Activated CD8-positive, alpha-beta T cell treated with anti-CD3 and anti-CD28 coated beads, Interleukin-2, amount 10 ng/mL, durations not matched to agents 7 days and 5 days (primary cell): ENCODE results near the gene ANKRD33B. TPM values are rescaled to one million over a fixed set of nuclear protein-coding genes. Genes with fewer than 3 reads are reported as not detected.
"Not testable (repeated sequence)": the region's sequence is repeated elsewhere in the genome, so short reads cannot be mapped to it uniquely, and the experiment has no call there.

Experiments used
- ATAC-seq: fragments of 150-1000 bp; cut with Tn5 transposase; one replicate; pipeline ENCODE4 v1.10.0; 2021; ENCODE audit warnings: moderate library complexity
- CTCF ChIA-PET: fragments of 350-600 bp; sonication (Branson Sonifier 250); formaldehyde crosslinking; loops from one replicate; lab custom pipeline; 2021; ENCODE audit warnings: antibody characterized with exemption; lab: Charles Lee
- POLR2A ChIA-PET: fragments of 350-600 bp; sonication (Branson Sonifier 250); formaldehyde crosslinking; loops from one replicate; lab custom pipeline; 2021; ENCODE audit warnings: antibody characterized with exemption; lab: Charles Lee
- DNase-seq: peaks from one replicate; pipeline ENCODE4 v3.0.0-alpha.2; 2020
- H3K27ac Mint-ChIP-seq: one replicate; pipeline ENCODE4 v1.8.0; 2021; ENCODE audit warnings: mild to moderate bottlenecking, mixed read lengths
- H3K27me3 Mint-ChIP-seq: one replicate; pipeline ENCODE4 v1.8.0; 2021; ENCODE audit warnings: low read depth, mixed read lengths
- H3K36me3 Mint-ChIP-seq: one replicate; pipeline ENCODE4 v1.8.0; 2021; ENCODE audit warnings: low read depth, mixed read lengths
- H3K4me1 Mint-ChIP-seq: one replicate; pipeline ENCODE4 v1.8.0; 2021; ENCODE audit warnings: low read depth, mixed read lengths
- H3K4me3 Mint-ChIP-seq: one replicate; pipeline ENCODE4 v1.8.0; 2021; ENCODE audit warnings: mild to moderate bottlenecking, mixed read lengths
- H3K9me3 Mint-ChIP-seq: one replicate; pipeline ENCODE4 v1.8.0; 2022; ENCODE audit warnings: mixed read lengths; ENCODE audit not compliant: insufficient read depth
- total RNA-seq, 2 experiments: library from RNA; stranded (reverse); gene quantifications; one replicate each; pipeline ENCODE4 v1.2.3, GENCODE V29; 2021

Gene ANKRD33B
- total RNA-seq, 2 experiments from 2014 or later: 4.6 to 5.5 TPM

- peaks cover 3% of the 10 kb centered on the region for H3K9me3 Mint-ChIP-seq
- no peaks in the 10 kb centered on the region for H3K27me3 Mint-ChIP-seq
- peak overlapping the region; percentile 56 for H3K4me3 Mint-ChIP-seq
- DNase-seq (peak; percentile 87), ATAC-seq (peak; percentile 90)
- ChIA-PET POLR2A (interaction anchor here (0.6 to 1.4 kb wide), 6 partner anchors 11 to 386 kb away, joined by 3 to 4 read pairs (median 3); partner anchors contain the start of genes ANKRD33B, ATPSCKMT and CCT5), CTCF (interaction anchor here (1.1 to 2.3 kb wide), 6 partner anchors 8 to 384 kb away, joined by 5 to 12 read pairs (median 5); no protein-coding TSS in a partner anchor)
- peaks cover 62% of the 10 kb centered on the region for H3K4me1 Mint-ChIP-seq
- peaks cover 19% of the 10 kb centered on the region for H3K36me3 Mint-ChIP-seq
- H3K27ac Mint-ChIP-seq: peak overlapping the region; percentile 95
These were observed 71.5 kb downstream of the ANKRD33B start for GRCh38 chr5:10635257-10635866.

GRCh38 chr5:10635867-10636350, 72.0 kb downstream of the ANKRD33B start:
- peaks cover 60% of the 10 kb centered on the region for H3K4me1 Mint-ChIP-seq
- ChIA-PET POLR2A (interaction anchor here (0.6 to 1.4 kb wide), 4 partner anchors 10 to 187 kb away, joined by 3 to 4 read pairs (median 3); partner anchors contain the start of gene ANKRD33B), CTCF (interaction anchor here (1.2 to 2.3 kb wide), 6 partner anchors 8 to 352 kb away, joined by 3 to 12 read pairs (median 5); no protein-coding TSS in a partner anchor)
- ATAC-seq: no peak
- H3K9me3 Mint-ChIP-seq: peaks cover 7% of the 10 kb centered on the region
- no peak for DNase-seq
- peaks cover 20% of the 10 kb centered on the region for H3K36me3 Mint-ChIP-seq
- no peaks in the 10 kb centered on the region for H3K27me3 Mint-ChIP-seq
- H3K4me3 Mint-ChIP-seq: peak overlapping the region; percentile 56
- peak overlapping the region; percentile 95 for H3K27ac Mint-ChIP-seq

GRCh38 chr5:10636363-10637142, 72.7 kb downstream of the ANKRD33B start:
- ChIA-PET CTCF (interaction anchor here (1.3 to 2.3 kb wide), 4 partner anchors 9 to 353 kb away, joined by 3 to 12 read pairs (median 6); no protein-coding TSS in a partner anchor), POLR2A (interaction anchor here (1.2 kb wide), 1 partner anchor 188 kb away, joined by 3 read pairs; no protein-coding TSS in a partner anchor)
- H3K9me3 Mint-ChIP-seq: peaks cover 7% of the 10 kb centered on the region
- H3K4me1 Mint-ChIP-seq: peaks cover 54% of the 10 kb centered on the region
- peaks cover 20% of the 10 kb centered on the region for H3K36me3 Mint-ChIP-seq
- DNase-seq: no peak
- ATAC-seq: no peak
- no peaks in the 10 kb centered on the region for H3K27me3 Mint-ChIP-seq
- peak overlapping the region; percentile 95 for H3K27ac Mint-ChIP-seq
- H3K4me3 Mint-ChIP-seq: no peak overlapping the region

- CTCF ChIA-PET: interaction anchor here (2.3 kb wide), 1 partner anchor 10 kb away, joined by 12 read pairs; no protein-coding TSS in a partner anchor
- H3K27me3 Mint-ChIP-seq: no peaks in the 10 kb centered on the region
- POLR2A ChIA-PET: no interaction called here
- peaks cover 7% of the 10 kb centered on the region for H3K9me3 Mint-ChIP-seq
- peaks cover 20% of the 10 kb centered on the region for H3K36me3 Mint-ChIP-seq
- H3K27ac Mint-ChIP-seq: no peak overlapping the region
- no peak overlapping the region for H3K4me3 Mint-ChIP-seq
- peaks cover 47% of the 10 kb centered on the region for H3K4me1 Mint-ChIP-seq
- DNase-seq: no peak
- no peak for ATAC-seq
These were observed 74.1 kb downstream of the ANKRD33B start for GRCh38 chr5:10637944-10638343.

GRCh38 chr5:10638723-10639122, 74.9 kb downstream of the ANKRD33B start:
- H3K27me3 Mint-ChIP-seq, POLR2A ChIA-PET, ATAC-seq, DNase-seq, H3K9me3 Mint-ChIP-seq, H3K27ac Mint-ChIP-seq, CTCF ChIA-PET, H3K4me3 Mint-ChIP-seq: not testable (repeated sequence)
- peaks cover 40% of the 10 kb centered on the region for H3K4me1 Mint-ChIP-seq
- peaks cover 16% of the 10 kb centered on the region for H3K36me3 Mint-ChIP-seq

- H3K4me1 Mint-ChIP-seq: peaks cover 38% of the 10 kb centered on the region
- no peak overlapping the region for H3K4me3 Mint-ChIP-seq
- ChIA-PET POLR2A (no interaction called here), CTCF (no interaction called here)
- no peak for DNase-seq
- peaks cover 13% of the 10 kb centered on the region for H3K36me3 Mint-ChIP-seq
- H3K27ac Mint-ChIP-seq: no peak overlapping the region
- peaks cover 7% of the 10 kb centered on the region for H3K9me3 Mint-ChIP-seq
- H3K27me3 Mint-ChIP-seq: no peaks in the 10 kb centered on the region
- no peak for ATAC-seq
These were observed 76.0 kb downstream of the ANKRD33B start for GRCh38 chr5:10639846-10640368.

GRCh38 chr5:10642367-10642766, 78.5 kb downstream of the ANKRD33B start:
- DNase-seq: no peak
- no peaks in the 10 kb centered on the region for H3K27me3 Mint-ChIP-seq
- H3K27ac Mint-ChIP-seq: no peak overlapping the region
- H3K9me3 Mint-ChIP-seq: peaks cover 7% of the 10 kb centered on the region
- peaks cover 24% of the 10 kb centered on the region for H3K4me1 Mint-ChIP-seq
- no peak for ATAC-seq
- no peak overlapping the region for H3K4me3 Mint-ChIP-seq
- H3K36me3 Mint-ChIP-seq: peaks cover 13% of the 10 kb centered on the region
- ChIA-PET CTCF (no interaction called here), POLR2A (no interaction called here)

- DNase-seq: no peak
- no peaks in the 10 kb centered on the region for H3K27me3 Mint-ChIP-seq
- POLR2A ChIA-PET: no interaction called here
- H3K36me3 Mint-ChIP-seq: peaks cover 6% of the 10 kb centered on the region
- no peak overlapping the region for H3K4me3 Mint-ChIP-seq
- H3K4me1 Mint-ChIP-seq: peaks cover 22% of the 10 kb centered on the region
- no peak overlapping the region for H3K27ac Mint-ChIP-seq
- CTCF ChIA-PET: interaction anchor here (3.3 kb wide), 1 partner anchor 16 kb away, joined by 15 read pairs; no protein-coding TSS in a partner anchor
- no peak for ATAC-seq
- H3K9me3 Mint-ChIP-seq: peaks cover 7% of the 10 kb centered on the region
These were observed 80.3 kb downstream of the ANKRD33B start for GRCh38 chr5:10644192-10644591.

GRCh38 chr5:10645146-10645545, 81.3 kb downstream of the ANKRD33B start:
- ATAC-seq (no peak), DNase-seq (no peak)
- no peaks in the 10 kb centered on the region for H3K27me3 Mint-ChIP-seq
- H3K4me1 Mint-ChIP-seq: peaks cover 22% of the 10 kb centered on the region
- ChIA-PET POLR2A (interaction anchor here (1.0 to 1.6 kb wide), 2 partner anchors 10 to 53 kb away, joined by 3 to 4 read pairs; no protein-coding TSS in a partner anchor), CTCF (interaction anchor here (3.3 kb wide), 1 partner anchor 17 kb away, joined by 15 read pairs; no protein-coding TSS in a partner anchor)
- no peak overlapping the region for H3K4me3 Mint-ChIP-seq
- H3K36me3 Mint-ChIP-seq: peaks cover 3% of the 10 kb centered on the region
- no peak overlapping the region for H3K27ac Mint-ChIP-seq
- H3K9me3 Mint-ChIP-seq: peaks cover 6% of the 10 kb centered on the region

- Mint-ChIP-seq H3K4me3 (no peak overlapping the region), H3K9me3 (peaks cover 1% of the 10 kb centered on the region), H3K27ac (no peak overlapping the region), H3K36me3 (peaks cover 3% of the 10 kb centered on the region), H3K27me3 (no peaks in the 10 kb centered on the region), H3K4me1 (peaks cover 22% of the 10 kb centered on the region)
- ChIA-PET POLR2A (interaction anchor here (1.6 kb wide), 1 partner anchor 10 kb away, joined by 4 read pairs; no protein-coding TSS in a partner anchor), CTCF (interaction anchor here (3.3 kb wide), 1 partner anchor 18 kb away, joined by 15 read pairs; no protein-coding TSS in a partner anchor)
- ATAC-seq (no peak), DNase-seq (no peak)
These were observed 81.8 kb downstream of the ANKRD33B start for GRCh38 chr5:10645671-10646070.

GRCh38 chr5:10647640-10648039, 83.8 kb downstream of the ANKRD33B start:
- H3K27me3 Mint-ChIP-seq: no peaks in the 10 kb centered on the region
- H3K4me3 Mint-ChIP-seq: no peak overlapping the region
- ChIA-PET POLR2A (no interaction called here), CTCF (no interaction called here)
- no peaks in the 10 kb centered on the region for H3K9me3 Mint-ChIP-seq
- no peak overlapping the region for H3K27ac Mint-ChIP-seq
- DNase-seq (no peak), ATAC-seq (no peak)
- H3K36me3 Mint-ChIP-seq: peaks cover 3% of the 10 kb centered on the region
- peaks cover 19% of the 10 kb centered on the region for H3K4me1 Mint-ChIP-seq
